ENCODE measurements around the gene LIPC.

- TF ChIP-seq, protein P1, sequence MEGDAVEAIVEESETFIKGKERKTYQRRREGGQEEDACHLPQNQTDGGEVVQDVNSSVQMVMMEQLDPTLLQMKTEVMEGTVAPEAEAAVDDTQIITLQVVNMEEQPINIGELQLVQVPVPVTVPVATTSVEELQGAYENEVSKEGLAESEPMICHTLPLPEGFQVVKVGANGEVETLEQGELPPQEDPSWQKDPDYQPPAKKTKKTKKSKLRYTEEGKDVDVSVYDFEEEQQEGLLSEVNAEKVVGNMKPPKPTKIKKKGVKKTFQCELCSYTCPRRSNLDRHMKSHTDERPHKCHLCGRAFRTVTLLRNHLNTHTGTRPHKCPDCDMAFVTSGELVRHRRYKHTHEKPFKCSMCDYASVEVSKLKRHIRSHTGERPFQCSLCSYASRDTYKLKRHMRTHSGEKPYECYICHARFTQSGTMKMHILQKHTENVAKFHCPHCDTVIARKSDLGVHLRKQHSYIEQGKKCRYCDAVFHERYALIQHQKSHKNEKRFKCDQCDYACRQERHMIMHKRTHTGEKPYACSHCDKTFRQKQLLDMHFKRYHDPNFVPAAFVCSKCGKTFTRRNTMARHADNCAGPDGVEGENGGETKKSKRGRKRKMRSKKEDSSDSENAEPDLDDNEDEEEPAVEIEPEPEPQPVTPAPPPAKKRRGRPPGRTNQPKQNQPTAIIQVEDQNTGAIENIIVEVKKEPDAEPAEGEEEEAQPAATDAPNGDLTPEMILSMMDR (conservative IDR thresholded peaks at IDR 0.05; ENCODE audit: low read depth in 2 of 2): no peak
- no peak for TF ChIP-seq EZH2phosphoT487 (IDR thresholded peaks at IDR 0.05; ENCODE audit: unreplicated experiment)
- no peak for TF ChIP-seq POLR2AphosphoS5 (IDR thresholded peaks at IDR 0.05; ENCODE audit: low read depth)
- no peak for TF ChIP-seq EZH2 (IDR thresholded peaks at IDR 0.05; ENCODE audit: low read depth, unreplicated experiment)
- no peak for TF ChIP-seq STAT1 (IDR thresholded peaks at IDR 0.05; ENCODE audit: unreplicated experiment)
- TF ChIP-seq JUNB (IDR thresholded peaks at IDR 0.05; ENCODE audit: unreplicated experiment): no peak
- no peak for TF ChIP-seq NANOG (IDR thresholded peaks at IDR 0.05; ENCODE audit: borderline replicate concordance)
- TF ChIP-seq ZNF114 (CRISPR knock-in tag; IDR thresholded peaks at IDR 0.05): no peak
- TF ChIP-seq, protein P2, sequence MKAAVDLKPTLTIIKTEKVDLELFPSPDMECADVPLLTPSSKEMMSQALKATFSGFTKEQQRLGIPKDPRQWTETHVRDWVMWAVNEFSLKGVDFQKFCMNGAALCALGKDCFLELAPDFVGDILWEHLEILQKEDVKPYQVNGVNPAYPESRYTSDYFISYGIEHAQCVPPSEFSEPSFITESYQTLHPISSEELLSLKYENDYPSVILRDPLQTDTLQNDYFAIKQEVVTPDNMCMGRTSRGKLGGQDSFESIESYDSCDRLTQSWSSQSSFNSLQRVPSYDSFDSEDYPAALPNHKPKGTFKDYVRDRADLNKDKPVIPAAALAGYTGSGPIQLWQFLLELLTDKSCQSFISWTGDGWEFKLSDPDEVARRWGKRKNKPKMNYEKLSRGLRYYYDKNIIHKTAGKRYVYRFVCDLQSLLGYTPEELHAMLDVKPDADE (IDR thresholded peaks at IDR 0.05): no peak
- TF ChIP-seq, protein P3, sequence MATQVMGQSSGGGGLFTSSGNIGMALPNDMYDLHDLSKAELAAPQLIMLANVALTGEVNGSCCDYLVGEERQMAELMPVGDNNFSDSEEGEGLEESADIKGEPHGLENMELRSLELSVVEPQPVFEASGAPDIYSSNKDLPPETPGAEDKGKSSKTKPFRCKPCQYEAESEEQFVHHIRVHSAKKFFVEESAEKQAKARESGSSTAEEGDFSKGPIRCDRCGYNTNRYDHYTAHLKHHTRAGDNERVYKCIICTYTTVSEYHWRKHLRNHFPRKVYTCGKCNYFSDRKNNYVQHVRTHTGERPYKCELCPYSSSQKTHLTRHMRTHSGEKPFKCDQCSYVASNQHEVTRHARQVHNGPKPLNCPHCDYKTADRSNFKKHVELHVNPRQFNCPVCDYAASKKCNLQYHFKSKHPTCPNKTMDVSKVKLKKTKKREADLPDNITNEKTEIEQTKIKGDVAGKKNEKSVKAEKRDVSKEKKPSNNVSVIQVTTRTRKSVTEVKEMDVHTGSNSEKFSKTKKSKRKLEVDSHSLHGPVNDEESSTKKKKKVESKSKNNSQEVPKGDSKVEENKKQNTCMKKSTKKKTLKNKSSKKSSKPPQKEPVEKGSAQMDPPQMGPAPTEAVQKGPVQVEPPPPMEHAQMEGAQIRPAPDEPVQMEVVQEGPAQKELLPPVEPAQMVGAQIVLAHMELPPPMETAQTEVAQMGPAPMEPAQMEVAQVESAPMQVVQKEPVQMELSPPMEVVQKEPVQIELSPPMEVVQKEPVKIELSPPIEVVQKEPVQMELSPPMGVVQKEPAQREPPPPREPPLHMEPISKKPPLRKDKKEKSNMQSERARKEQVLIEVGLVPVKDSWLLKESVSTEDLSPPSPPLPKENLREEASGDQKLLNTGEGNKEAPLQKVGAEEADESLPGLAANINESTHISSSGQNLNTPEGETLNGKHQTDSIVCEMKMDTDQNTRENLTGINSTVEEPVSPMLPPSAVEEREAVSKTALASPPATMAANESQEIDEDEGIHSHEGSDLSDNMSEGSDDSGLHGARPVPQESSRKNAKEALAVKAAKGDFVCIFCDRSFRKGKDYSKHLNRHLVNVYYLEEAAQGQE (IDR thresholded peaks at IDR 0.05; ENCODE audit: unreplicated experiment): no peak
- no peak for TF ChIP-seq CREB1 (CRISPR knock-in tag; IDR thresholded peaks at IDR 0.05; ENCODE audit: low read depth)
These were observed 174.2 kb downstream of the LIPC start for GRCh38 chr15:58605931-58606530.
